GM12864 (cell line): ENCODE data around the gene PITHD1.
A peak's percentile ranks its signal among the peaks of the same experiment; 100 is the strongest.

ENCODE experiments used
- DNase-seq: peaks from one replicate; pipeline ENCODE4 v3.0.0-alpha.2; 2011; ENCODE audit warnings: low read depth
- H3K4me3 ChIP-seq: 2 replicates; pipeline ENCODE4 v1.5.1; 2011; ENCODE audit warnings: mild to moderate bottlenecking, low read depth, low read length, control low read depth
- TF ChIP-seq, protein P1 (sequence below): IDR thresholded peaks from 2 replicates; pipeline ENCODE4 v1.5.1; 2011; ENCODE audit warnings: low read depth, mild to moderate bottlenecking, moderate library complexity, low read length, control low read depth, inconsistent platforms; ENCODE audit errors: missing control alignments

PITHD1 gene

DNA sequence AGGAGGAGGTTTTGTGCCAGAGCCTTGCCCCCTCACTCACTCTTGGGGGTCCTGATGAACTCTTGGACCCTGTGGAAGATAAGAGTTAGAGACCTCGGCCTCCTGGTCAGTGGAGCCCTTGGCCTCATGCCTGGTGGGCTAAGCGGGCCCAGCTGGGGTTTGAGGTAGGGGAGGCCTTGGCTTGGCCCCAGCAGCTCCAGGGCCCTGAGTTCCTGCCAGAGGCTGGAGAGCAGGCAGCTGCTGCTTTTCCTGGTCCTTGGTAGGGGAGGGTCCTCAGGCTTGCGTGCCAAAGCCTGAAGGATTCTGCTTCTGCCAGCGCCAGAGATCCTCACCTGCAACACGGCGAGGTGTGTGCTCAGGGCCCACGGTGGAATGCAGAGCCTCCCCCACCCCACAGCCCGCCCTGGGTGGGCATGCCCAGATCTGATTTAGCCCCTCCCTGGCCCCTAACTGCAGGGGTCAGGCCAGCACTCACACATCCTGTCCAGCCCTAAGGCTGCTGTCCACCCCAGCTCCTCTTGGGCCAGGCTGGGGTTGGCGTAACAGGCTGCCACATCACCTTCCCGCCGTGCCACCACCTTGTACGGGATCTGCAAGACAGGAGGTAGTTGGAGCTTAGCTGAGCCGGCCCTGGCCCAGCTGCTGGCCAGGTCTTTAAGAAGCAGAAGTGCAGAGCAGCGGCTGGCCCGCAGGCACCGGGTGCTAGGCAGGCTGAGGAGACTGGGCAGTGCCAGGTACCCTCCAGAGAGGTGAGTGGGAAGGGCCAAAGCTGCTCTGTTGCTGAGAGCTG lies 17.7 kb downstream of the PITHD1 start:
- no peak for DNase-seq
- TF ChIP-seq, protein P1, sequence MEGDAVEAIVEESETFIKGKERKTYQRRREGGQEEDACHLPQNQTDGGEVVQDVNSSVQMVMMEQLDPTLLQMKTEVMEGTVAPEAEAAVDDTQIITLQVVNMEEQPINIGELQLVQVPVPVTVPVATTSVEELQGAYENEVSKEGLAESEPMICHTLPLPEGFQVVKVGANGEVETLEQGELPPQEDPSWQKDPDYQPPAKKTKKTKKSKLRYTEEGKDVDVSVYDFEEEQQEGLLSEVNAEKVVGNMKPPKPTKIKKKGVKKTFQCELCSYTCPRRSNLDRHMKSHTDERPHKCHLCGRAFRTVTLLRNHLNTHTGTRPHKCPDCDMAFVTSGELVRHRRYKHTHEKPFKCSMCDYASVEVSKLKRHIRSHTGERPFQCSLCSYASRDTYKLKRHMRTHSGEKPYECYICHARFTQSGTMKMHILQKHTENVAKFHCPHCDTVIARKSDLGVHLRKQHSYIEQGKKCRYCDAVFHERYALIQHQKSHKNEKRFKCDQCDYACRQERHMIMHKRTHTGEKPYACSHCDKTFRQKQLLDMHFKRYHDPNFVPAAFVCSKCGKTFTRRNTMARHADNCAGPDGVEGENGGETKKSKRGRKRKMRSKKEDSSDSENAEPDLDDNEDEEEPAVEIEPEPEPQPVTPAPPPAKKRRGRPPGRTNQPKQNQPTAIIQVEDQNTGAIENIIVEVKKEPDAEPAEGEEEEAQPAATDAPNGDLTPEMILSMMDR: no peak
- no peak overlapping the region for H3K4me3 ChIP-seq

DNA sequence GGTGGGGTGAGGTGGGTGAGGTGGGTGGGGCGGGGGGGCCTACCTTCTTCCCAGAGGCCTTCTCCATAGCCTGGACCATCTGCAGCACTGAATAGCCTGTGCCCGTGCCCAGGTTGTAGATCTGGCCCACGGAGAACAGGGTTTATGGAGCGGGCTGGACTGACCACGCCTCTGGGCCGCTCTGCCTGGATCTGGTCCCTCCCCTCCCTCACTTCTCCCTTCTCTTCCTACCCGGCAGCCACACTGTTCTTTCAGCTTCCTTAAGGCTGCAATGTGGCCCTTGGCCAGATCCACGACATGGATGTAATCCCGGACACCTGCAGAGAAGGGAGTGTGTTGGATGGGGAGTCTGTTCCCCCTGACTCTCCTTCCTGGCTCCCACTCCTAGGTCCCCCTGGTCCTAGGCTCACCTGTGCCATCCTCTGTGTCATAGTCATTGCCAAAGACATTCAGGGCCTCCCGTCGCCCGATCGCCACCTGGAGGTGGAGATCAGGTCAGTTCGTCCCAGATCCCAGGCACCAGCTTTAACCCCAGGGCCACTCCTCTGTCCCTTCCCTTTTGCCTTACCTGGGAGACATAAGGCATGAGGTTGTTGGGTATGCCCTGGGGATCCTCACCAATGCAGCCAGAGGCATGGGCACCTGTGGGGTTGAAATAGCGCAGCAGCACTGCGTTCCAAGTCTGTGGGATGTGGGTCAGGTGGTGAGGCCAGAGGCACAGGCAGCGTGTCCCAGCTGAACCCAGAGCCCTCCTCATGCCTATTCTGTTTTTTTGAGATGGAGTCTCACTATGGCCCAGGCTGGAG lies 18.5 kb downstream of the PITHD1 start:
- TF ChIP-seq, protein P1: no peak
- no peak overlapping the region for H3K4me3 ChIP-seq
- no peak for DNase-seq

DNA sequence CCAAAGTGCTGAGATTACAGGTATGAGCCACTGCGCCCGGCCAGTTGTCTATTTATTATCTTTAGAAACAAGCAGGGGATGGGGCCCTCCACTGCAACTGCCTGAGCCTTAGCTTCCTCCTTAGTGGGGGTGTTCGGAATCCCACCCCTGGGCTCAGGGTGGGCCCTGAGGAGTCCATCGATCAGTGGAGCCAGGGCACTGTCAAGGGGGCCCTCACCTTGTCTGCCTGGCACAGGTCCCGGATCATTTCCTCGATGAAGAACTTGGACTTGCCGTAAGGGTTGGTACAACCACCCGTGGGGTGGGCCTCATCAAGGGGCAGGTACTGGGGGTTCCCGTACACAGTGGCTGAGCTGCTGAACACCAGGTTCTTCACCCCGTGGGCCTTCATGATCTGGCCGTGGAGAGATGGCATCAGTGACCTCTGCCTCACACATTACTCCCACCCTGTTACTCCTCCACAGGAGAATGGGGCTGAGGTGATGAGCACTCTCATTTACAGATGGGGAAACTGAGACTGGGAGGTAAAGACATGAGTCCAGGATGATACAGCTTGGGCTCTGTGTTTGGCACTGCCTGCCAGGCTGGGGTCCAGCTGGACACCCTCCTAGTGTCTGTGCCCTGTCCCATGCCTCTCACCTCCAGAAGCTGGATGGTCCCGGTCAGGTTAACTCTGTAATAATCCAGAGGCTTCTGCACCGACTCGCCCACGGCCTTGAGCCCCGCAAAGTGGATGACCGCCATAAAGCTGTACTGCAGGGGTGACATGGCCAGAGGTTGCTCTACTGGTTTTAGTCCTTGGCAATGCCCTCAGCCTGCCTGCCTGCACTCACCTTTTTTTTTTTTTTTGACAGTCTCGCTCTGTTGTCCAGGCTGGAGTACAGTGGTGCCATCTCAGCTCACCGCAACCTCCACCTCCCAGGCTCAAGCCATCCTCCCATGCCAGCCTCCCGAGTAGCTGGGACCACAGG lies 19.5 kb downstream of the PITHD1 start:
- no peak overlapping the region for H3K4me3 ChIP-seq
- TF ChIP-seq, protein P1: no peak
- no peak for DNase-seq

DNA sequence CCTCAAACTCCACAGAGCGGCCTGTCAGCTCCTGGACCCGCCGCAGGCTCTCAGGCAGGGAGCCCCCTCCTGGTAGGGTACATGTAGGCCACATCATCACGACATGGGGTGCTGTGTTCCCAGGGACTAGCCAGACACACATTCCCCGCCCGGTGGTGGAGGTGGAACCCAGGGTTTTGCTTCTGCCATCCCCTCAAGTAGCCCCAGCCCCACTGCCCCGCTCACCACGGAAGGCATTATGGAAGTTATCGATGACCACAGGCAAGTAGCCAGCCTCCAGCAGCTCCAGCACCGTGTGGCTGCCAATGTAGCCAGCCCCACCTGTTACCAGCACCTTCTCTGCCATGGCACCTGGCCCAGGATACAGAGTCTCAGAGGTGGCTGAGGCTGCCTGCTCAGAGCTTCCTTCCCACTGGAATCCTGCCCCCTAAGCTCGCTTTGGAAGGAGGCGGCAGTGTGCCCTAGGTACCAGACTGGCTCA lies 20.5 kb downstream of the PITHD1 start:
- TF ChIP-seq, protein P1: peak; percentile 23
- no peak overlapping the region for H3K4me3 ChIP-seq
- no peak for DNase-seq

DNA sequence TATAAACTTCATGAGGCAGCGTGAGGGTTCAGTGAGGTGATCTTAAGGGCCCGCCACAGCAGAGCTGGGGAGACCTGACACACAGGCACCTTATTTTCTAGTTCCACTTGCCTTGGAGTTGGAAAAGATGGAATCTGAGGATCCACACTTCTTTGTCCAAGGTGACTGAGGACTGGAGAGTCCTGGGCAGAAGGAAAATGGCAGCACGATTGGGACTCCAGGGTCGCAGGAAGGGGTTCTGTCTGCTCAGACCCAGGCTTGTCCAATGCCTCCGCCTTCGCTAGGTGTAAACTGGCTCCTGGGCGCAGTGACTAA lies 21.0 kb downstream of the PITHD1 start:
- TF ChIP-seq, protein P1: no peak
- DNase-seq: no peak
- H3K4me3 ChIP-seq: peak overlapping the region; percentile 91

DNA sequence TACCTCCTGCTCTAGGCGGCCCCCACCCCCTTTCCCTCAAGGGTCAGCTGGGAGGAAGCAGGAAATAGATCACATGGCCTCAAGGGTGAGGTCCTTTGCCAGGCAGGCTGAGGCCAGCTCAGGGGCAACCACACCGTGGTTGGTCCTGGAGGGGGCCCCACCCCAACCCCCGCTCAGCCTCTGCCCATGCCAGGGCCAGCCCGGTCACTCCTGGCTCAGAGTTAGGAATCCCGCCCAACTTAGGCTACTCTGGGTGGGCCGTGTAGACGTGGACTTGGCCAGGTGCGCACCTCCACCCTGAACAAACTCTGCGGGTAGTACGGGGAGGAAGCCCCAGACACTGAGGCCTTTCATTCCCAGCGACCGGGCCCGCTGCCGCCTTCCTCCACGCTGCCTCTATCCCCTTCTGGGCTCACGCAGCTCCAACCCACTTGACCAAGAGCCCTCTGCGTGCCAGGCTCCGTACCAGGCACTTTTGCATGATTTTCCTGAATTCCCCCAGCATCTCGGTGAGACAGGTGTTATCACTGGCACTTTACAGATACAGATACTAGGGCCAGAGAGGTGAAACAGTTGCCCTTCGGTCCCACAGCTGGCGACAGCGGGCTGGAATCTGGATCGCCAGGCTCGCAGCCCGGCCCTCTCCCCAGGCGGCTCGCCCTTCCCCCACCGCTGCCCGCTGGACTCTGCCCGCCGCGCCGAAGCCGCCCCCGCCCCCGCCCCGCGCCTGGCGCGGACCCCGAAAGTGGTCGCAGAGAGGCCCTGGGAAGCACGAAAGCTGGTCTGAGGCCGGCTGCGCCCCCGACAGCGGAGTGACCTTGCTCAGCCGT lies 21.6 kb downstream of the PITHD1 start:
- peak overlapping the region; percentile 91 for H3K4me3 ChIP-seq
- TF ChIP-seq, protein P1: no peak
- DNase-seq: no peak
